Progenitor cell of endocrine pancreas (in vitro differentiated cells): ENCODE results near the gene CACNB4. TPM values are rescaled to one million over a fixed set of nuclear protein-coding genes. Genes with fewer than 3 reads are reported as not detected.

Experiments
- DNase-seq: peaks from one replicate; pipeline ENCODE4 v3.0.0; 2021; ENCODE audit warnings: low spot score; ENCODE audit not compliant: unreplicated experiment
- H3K27ac Mint-ChIP-seq: 2 replicates; pipeline ENCODE4 v1.8.0; 2021; ENCODE audit warnings: mild to moderate bottlenecking, moderate library complexity, mixed read lengths
- H3K27me3 Mint-ChIP-seq: 2 replicates; pipeline ENCODE4 v1.8.0; 2021; ENCODE audit warnings: mixed read lengths
- H3K36me3 Mint-ChIP-seq: 2 replicates; pipeline ENCODE4 v1.8.0; 2022; ENCODE audit warnings: mixed read lengths; ENCODE audit not compliant: insufficient read depth
- H3K4me1 Mint-ChIP-seq: 2 replicates; pipeline ENCODE4 v1.8.0; 2021; ENCODE audit warnings: low read depth, mixed read lengths
- H3K4me3 Mint-ChIP-seq: 2 replicates; pipeline ENCODE4 v1.8.0; 2021; ENCODE audit warnings: low read depth, mild to moderate bottlenecking, moderate library complexity, mixed read lengths
- H3K9me3 Mint-ChIP-seq: 2 replicates; pipeline ENCODE4 v1.8.0; 2021; ENCODE audit warnings: low read depth, mixed read lengths
- total RNA-seq: library from RNA; stranded (reverse); gene quantifications from 2 replicates; pipeline ENCODE4 v1.2.1, GENCODE V29; 2021
- TF ChIP-seq, protein P1 (sequence below): fragments of 200-600 bp; sonication (generic); IDR thresholded peaks from one replicate; pipeline ENCODE4 v1.5.0; 2021; ENCODE audit warnings: antibody characterized with exemption, mild to moderate bottlenecking; ENCODE audit not compliant: unreplicated experiment

Gene CACNB4
- total RNA-seq, 1 donor from 2014 or later = 2.5 TPM

DNA sequence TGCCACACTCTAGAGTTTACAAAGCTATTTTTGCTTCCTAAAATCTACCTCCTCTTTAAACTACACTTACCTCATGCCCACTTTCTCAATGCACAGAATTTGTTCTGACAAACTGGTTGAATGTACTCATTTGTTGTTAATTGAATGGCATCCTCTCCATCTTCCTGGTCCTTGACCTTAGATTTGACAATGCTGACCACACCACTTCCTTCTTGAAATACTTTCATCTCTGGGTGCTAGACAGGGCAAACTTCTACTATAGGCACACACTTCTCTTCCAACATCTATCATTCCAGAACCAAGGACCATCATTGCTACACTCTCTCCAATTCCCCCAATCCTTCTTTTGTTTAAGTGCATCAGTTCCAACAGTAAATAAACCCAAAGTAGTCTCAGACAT lies 292.9 kb downstream of the CACNB4 start:
- H3K4me3 Mint-ChIP-seq = no peak overlapping the region
- DNase-seq = no peak
- peaks cover 21% of the 10 kb centered on the region for H3K36me3 Mint-ChIP-seq
- TF ChIP-seq, protein P1, sequence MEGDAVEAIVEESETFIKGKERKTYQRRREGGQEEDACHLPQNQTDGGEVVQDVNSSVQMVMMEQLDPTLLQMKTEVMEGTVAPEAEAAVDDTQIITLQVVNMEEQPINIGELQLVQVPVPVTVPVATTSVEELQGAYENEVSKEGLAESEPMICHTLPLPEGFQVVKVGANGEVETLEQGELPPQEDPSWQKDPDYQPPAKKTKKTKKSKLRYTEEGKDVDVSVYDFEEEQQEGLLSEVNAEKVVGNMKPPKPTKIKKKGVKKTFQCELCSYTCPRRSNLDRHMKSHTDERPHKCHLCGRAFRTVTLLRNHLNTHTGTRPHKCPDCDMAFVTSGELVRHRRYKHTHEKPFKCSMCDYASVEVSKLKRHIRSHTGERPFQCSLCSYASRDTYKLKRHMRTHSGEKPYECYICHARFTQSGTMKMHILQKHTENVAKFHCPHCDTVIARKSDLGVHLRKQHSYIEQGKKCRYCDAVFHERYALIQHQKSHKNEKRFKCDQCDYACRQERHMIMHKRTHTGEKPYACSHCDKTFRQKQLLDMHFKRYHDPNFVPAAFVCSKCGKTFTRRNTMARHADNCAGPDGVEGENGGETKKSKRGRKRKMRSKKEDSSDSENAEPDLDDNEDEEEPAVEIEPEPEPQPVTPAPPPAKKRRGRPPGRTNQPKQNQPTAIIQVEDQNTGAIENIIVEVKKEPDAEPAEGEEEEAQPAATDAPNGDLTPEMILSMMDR = no peak
- no peak overlapping the region for H3K27ac Mint-ChIP-seq
- no peaks in the 10 kb centered on the region for H3K27me3 Mint-ChIP-seq
- peaks cover 2% of the 10 kb centered on the region for H3K4me1 Mint-ChIP-seq
- H3K9me3 Mint-ChIP-seq = no peaks in the 10 kb centered on the region

DNA sequence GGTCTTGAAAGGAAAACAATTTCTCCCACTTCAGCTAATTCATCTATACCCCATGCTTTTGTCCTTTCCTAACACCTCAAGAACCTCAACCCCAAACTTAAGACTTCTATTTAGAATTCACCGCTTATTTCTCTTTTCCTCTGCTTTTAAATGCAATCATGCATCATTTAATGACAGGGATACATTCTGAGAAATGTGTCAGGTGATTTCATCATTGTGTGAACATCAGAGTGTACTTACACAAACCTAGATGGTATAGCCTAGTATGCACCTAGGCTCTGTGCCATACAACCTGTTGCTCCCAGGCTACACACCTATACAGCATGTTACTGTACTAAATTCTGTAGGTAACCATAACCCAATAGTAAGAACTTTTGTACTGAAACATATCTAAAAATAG lies 293.5 kb downstream of the CACNB4 start:
- Mint-ChIP-seq H3K4me3 (no peak overlapping the region), H3K4me1 (peaks cover 2% of the 10 kb centered on the region), H3K9me3 (no peaks in the 10 kb centered on the region), H3K27ac (no peak overlapping the region), H3K27me3 (no peaks in the 10 kb centered on the region), H3K36me3 (peaks cover 17% of the 10 kb centered on the region)
- DNase-seq = no peak
- TF ChIP-seq, protein P1 = no peak

DNA sequence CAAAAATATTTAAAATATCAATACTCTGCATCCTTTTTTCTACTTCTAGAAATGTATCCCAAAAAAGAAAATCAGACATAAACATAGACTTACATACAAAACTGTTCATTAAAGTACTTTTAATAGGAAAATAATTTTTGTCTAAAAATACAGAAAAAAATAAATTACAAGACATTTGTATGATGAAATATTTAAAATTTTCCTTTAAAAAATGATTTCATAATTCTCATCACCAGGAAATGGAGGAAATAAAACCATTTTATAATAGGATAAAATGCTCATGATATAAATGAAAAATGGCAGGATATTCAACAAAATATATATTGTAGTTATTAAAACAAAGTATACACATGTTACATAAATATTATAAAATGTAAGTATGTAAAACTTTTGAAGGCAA lies 295.0 kb downstream of the CACNB4 start:
- peaks cover 2% of the 10 kb centered on the region for H3K4me1 Mint-ChIP-seq
- H3K4me3 Mint-ChIP-seq = no peak overlapping the region
- no peak overlapping the region for H3K27ac Mint-ChIP-seq
- no peaks in the 10 kb centered on the region for H3K9me3 Mint-ChIP-seq
- peaks cover 17% of the 10 kb centered on the region for H3K36me3 Mint-ChIP-seq
- no peaks in the 10 kb centered on the region for H3K27me3 Mint-ChIP-seq
- DNase-seq = no peak
- TF ChIP-seq, protein P1 = no peak

DNA sequence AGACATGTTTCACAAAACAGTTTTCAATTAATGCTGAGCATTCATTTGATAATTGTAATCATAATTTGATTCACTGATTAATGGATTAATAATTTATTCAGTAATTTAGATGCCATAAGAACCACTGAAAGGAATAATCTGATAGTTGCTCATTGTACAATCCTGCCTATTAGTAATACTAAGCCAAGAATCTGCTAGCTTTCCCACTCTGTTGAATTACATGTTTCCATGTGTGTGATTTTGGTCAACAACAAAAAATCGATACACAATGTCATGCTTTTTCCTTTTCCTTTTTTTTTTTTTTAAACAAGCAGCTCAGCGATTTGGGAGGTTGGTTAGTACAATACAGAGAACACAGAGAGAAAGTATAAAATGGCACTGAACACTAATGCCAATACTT lies 296.5 kb downstream of the CACNB4 start:
- H3K27ac Mint-ChIP-seq = peak overlapping the region; percentile 50
- no peaks in the 10 kb centered on the region for H3K27me3 Mint-ChIP-seq
- no peak overlapping the region for H3K4me3 Mint-ChIP-seq
- peaks cover 14% of the 10 kb centered on the region for H3K36me3 Mint-ChIP-seq
- no peak for DNase-seq
- TF ChIP-seq, protein P1 = no peak
- H3K4me1 Mint-ChIP-seq = peaks cover 2% of the 10 kb centered on the region
- H3K9me3 Mint-ChIP-seq = no peaks in the 10 kb centered on the region

DNA sequence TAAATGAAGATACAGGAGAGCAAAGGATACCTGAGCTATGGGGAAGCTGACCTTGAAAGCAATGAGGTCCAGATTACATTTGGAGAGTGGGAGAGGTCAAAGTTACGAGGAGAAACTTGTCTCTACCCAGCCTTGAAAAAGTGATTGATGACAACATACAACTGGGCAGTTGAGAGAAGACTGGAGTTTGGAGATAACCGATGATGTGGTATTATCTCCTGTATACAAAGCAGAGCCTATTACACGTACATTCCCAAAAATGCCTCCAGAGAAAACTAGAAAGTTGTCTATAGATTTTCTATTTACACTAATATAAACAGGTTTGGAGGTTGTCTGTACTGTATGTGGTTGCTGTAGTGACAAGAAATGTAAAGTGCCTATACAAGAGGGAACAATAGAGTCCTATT lies 299.0 kb downstream of the CACNB4 start:
- Mint-ChIP-seq H3K27me3 (no peaks in the 10 kb centered on the region), H3K36me3 (peaks cover 16% of the 10 kb centered on the region)

More for the DNA sequence above, 299.0 kb downstream of the CACNB4 start:
- no peak overlapping the region for H3K4me3 Mint-ChIP-seq
- H3K9me3 Mint-ChIP-seq = no peaks in the 10 kb centered on the region
- H3K4me1 Mint-ChIP-seq = peaks cover 8% of the 10 kb centered on the region
- H3K27ac Mint-ChIP-seq = no peak overlapping the region
- TF ChIP-seq, protein P1 = no peak
- no peak for DNase-seq
